Panc1 (cell line): ENCODE results near the gene SULT4A1. TPM values are rescaled to one million over a fixed set of nuclear protein-coding genes. Genes with fewer than 3 reads are reported as not detected.

Experiments used
- ATAC-seq: fragments of 200-7000 bp; cut with Tn5 transposase; 2 replicates; pipeline ENCODE4 v1.9.1; 2020; ENCODE audit warnings: mild to moderate bottlenecking, moderate library complexity
- BruUV-seq: library from RNA; stranded (reverse); fragments of 400-500 nt; replicated peaks from 2 replicates; lab custom pipeline; 2021; lab: Mats Ljungman, UMichigan
- CTCF ChIA-PET: fragments of 300-600 bp; sonication (Branson Sonifier 250); formaldehyde crosslinking; loops from one replicate; lab custom pipeline; 2022; ENCODE audit warnings: antibody characterized with exemption; lab: Charles Lee
- POLR2A ChIA-PET: fragments of 300-600 bp; sonication (Branson Sonifier 250); formaldehyde crosslinking; loops from one replicate; lab custom pipeline; 2022; ENCODE audit warnings: antibody characterized with exemption; lab: Charles Lee
- DNase-seq: peaks from one replicate; pipeline ENCODE4 v3.0.0-alpha.2; 2010; ENCODE audit warnings: low read depth, low spot score
- H3K27ac ChIP-seq: 2 replicates; pipeline ENCODE4 v1.5.1; 2011; ENCODE audit warnings: mild to moderate bottlenecking, low read length, inconsistent platforms
- H3K27me3 ChIP-seq: fragments of 200-500 bp; sonication (Bioruptor generic); 2 replicates; pipeline ENCODE4 v1.6.0; 2014; ENCODE audit warnings: low read length, inconsistent platforms; ENCODE audit not compliant: control insufficient read depth, insufficient read depth
- H3K36me3 ChIP-seq: fragments of 200-500 bp; sonication (Bioruptor generic); 2 replicates; pipeline ENCODE4 v1.5.1; 2014; ENCODE audit warnings: inconsistent platforms, mild to moderate bottlenecking, low read length, moderate library complexity; ENCODE audit not compliant: control insufficient read depth, insufficient read depth
- H3K4me1 ChIP-seq: 2 replicates; pipeline ENCODE4 v1.5.1; 2011; ENCODE audit warnings: inconsistent platforms, mild to moderate bottlenecking, low read length, moderate library complexity; ENCODE audit not compliant: control insufficient read depth, insufficient read depth
- H3K4me3 ChIP-seq, 2 experiments: 2 replicates each; pipeline ENCODE4 v1.5.1; 2011 to 2012; ENCODE audit warnings: low read depth in 2 of 2, low read length in 2 of 2, mild to moderate bottlenecking in 2 of 2, inconsistent platforms in 1 of 2, moderate library complexity in 1 of 2
- H3K9me3 ChIP-seq: fragments of 200-500 bp; sonication (Bioruptor generic); 2 replicates; pipeline ENCODE4 v1.5.1; 2014; ENCODE audit warnings: low read depth, mild to moderate bottlenecking, inconsistent platforms, low read length, moderate library complexity; ENCODE audit not compliant: control insufficient read depth, insufficient read depth
- CTCF ChIP-seq: fragments of 450-650 bp; IDR thresholded peaks from 2 replicates; pipeline ENCODE4 v1.5.1; 2017; ENCODE audit warnings: mild to moderate bottlenecking
- POLR2AphosphoS5 ChIP-seq: IDR thresholded peaks from 2 replicates; pipeline ENCODE4 v1.6.1; 2012; ENCODE audit warnings: mild to moderate bottlenecking, low read depth, low read length, moderate library complexity
- REST ChIP-seq, 2 experiments: IDR thresholded peaks; 2 replicates each; pipeline ENCODE4 v1.6.1; 2011 to 2012; ENCODE audit warnings: low read depth in 2 of 2, control low read depth in 1 of 2, low read length in 1 of 2, mild to moderate bottlenecking in 1 of 2, moderate library complexity in 1 of 2; ENCODE audit not compliant: insufficient read depth in 1 of 2
- SIN3A ChIP-seq: IDR thresholded peaks from 2 replicates; pipeline ENCODE4 v1.6.1; 2012; ENCODE audit warnings: low read depth, mild to moderate bottlenecking, low read length, moderate library complexity, borderline replicate concordance; ENCODE audit not compliant: insufficient read depth
- TCF7L2 ChIP-seq: IDR thresholded peaks from 2 replicates; pipeline ENCODE4 v1.6.1; 2011; ENCODE audit warnings: mild to moderate bottlenecking, low read depth, low read length, inconsistent platforms
- in situ Hi-C: cut with HindIII; loops from 2 replicates; pipeline ENCODE4 v1.10.0; 2016; ENCODE audit warnings: low sequenced_read_pairs, low pct_unique_long_range_greater_than_20kb
- intact Hi-C: fragments of 100-400 bp; cut with micrococcal nuclease; formaldehyde crosslinking; loops from one replicate; pipeline ENCODE4 v1.10.0; 2022; ENCODE audit not compliant: unreplicated experiment
- total RNA-seq: library from RNA; stranded (reverse); gene quantifications from one replicate; pipeline ENCODE4 v1.2.1, GENCODE V29; 2021; ENCODE audit not compliant: unreplicated experiment

SULT4A1 gene
- total RNA-seq, 1 experiment from 2014 or later: 12.0 TPM

GRCh38 chr22:43885786-43886185, 23.5 kb upstream of the SULT4A1 start:
- no TSS peak for BruUV-seq
- CTCF ChIA-PET: interaction anchor here (0.6 kb wide), 1 partner anchor 380 kb away, joined by 5 read pairs; no protein-coding TSS in a partner anchor

GRCh38 chr22:43885319-43885671, 23.0 kb upstream of the SULT4A1 start:
- TF ChIP-seq CTCF (peak; percentile 64), TCF7L2 (no peak)
- intact Hi-C loops (no loop called here), in situ Hi-C loops (no loop called here)
- H3K27ac ChIP-seq: no peak overlapping the region
- ChIA-PET CTCF (interaction anchor here (0.6 to 1.3 kb wide), 4 partner anchors 12 to 380 kb away, joined by 3 to 5 read pairs (median 4); no protein-coding TSS in a partner anchor), POLR2A (no interaction called here)
- no peaks in the 10 kb centered on the region for H3K27me3 ChIP-seq
- H3K4me3 ChIP-seq: no peak overlapping the region
- DNase-seq: no peak
- no peaks in the 10 kb centered on the region for H3K4me1 ChIP-seq
- no peaks in the 10 kb centered on the region for H3K36me3 ChIP-seq
- no peak for ATAC-seq
- no TSS peak for BruUV-seq
- no peaks in the 10 kb centered on the region for H3K9me3 ChIP-seq

More at GRCh38 chr22:43885786-43886185, 23.5 kb upstream of the SULT4A1 start:
- no peak overlapping the region for H3K27ac ChIP-seq
- no peaks in the 10 kb centered on the region for H3K9me3 ChIP-seq
- no peak overlapping the region for H3K4me3 ChIP-seq
- TF ChIP-seq REST (IDR thresholded peaks at IDR 0.05; ENCODE audit: insufficient read depth in 1 of 2, low read depth in 2 of 2, low read length in 1 of 2) (no peak), SIN3A (no peak), POLR2AphosphoS5 (no peak), CTCF (no peak)
- intact Hi-C loops (no loop called here), in situ Hi-C loops (no loop called here)
- no peaks in the 10 kb centered on the region for H3K4me1 ChIP-seq
- H3K27me3 ChIP-seq: no peaks in the 10 kb centered on the region; the same call in 1 of the 2 replicates
- no peak for ATAC-seq
- POLR2A ChIA-PET: no interaction called here
- no peaks in the 10 kb centered on the region for H3K36me3 ChIP-seq
- DNase-seq: no peak
